ENCODE measurements around the gene ZBED3.

ZBED3 gene

GRCh38 chr5:77076961-77077828 lies 9.9 kb downstream of the ZBED3 start:
- no peak for DNase-seq

- DNase-seq, result no peak
These were observed 12.3 kb downstream of the ZBED3 start for GRCh38 chr5:77074745-77075144.

GRCh38 chr5:77073667-77074066 lies 13.4 kb downstream of the ZBED3 start:
- no peak for DNase-seq

- no peak for DNase-seq
These were observed 20.2 kb downstream of the ZBED3 start for GRCh38 chr5:77066823-77067442.

GRCh38 chr5:77066184-77066583 lies 20.9 kb downstream of the ZBED3 start:
- no peak for DNase-seq

GRCh38 chr5:77065256-77065655 lies 21.8 kb downstream of the ZBED3 start:
- DNase-seq, result no peak

GRCh38 chr5:77064040-77064439 lies 23.0 kb downstream of the ZBED3 start:
- DNase-seq, result no peak

- no peak for DNase-seq
These were observed 40.5 kb downstream of the ZBED3 start for GRCh38 chr5:77046416-77047073.

GRCh38 chr5:77035950-77036349 lies 51.1 kb downstream of the ZBED3 start:
- no peak for DNase-seq

GRCh38 chr5:77033338-77033737 lies 53.7 kb downstream of the ZBED3 start:
- DNase-seq, result no peak

GRCh38 chr5:77032635-77033034 lies 54.5 kb downstream of the ZBED3 start:
- no peak for DNase-seq

- no peak for DNase-seq
These were observed 55.2 kb downstream of the ZBED3 start for GRCh38 chr5:77031891-77032290.

- DNase-seq, result peak; percentile 39
These were observed 56.7 kb downstream of the ZBED3 start, which contains the start of gene AGGF1 for GRCh38 chr5:77030097-77031071. Gene AGGF1 (plus strand): TSS chr5:77030404. CDS start chr5:77030767, 363 bp downstream.

- DNase-seq, result no peak
These were observed 57.7 kb downstream of the ZBED3 start for GRCh38 chr5:77029376-77029885.

GRCh38 chr5:77028631-77029375 lies 58.3 kb downstream of the ZBED3 start:
- DNase-seq, result no peak

GRCh38 chr5:77024490-77024889 lies 62.6 kb downstream of the ZBED3 start:
- no peak for DNase-seq

- DNase-seq, result no peak
These were observed 64.3 kb downstream of the ZBED3 start for GRCh38 chr5:77022511-77023417.
